Osteoblast (primary cell): ENCODE results near the gene MARCHF2. TPM values are rescaled to one million over a fixed set of nuclear protein-coding genes. Genes with fewer than 3 reads are reported as not detected.

Experiments
- DNase-seq: peaks from one replicate; pipeline ENCODE4 v3.0.0; 2011; ENCODE audit warnings: low spot score, mixed read lengths; ENCODE audit not compliant: insufficient read length; ENCODE audit errors: missing footprints
- H2AFZ ChIP-seq: 2 replicates; pipeline ENCODE4 v1.6.0; 2011; ENCODE audit warnings: mild to moderate bottlenecking, low read length
- H3K27ac ChIP-seq: 2 replicates; pipeline ENCODE4 v1.5.1; 2011; ENCODE audit warnings: mild to moderate bottlenecking, low read depth, low read length, moderate library complexity
- H3K27me3 ChIP-seq: 2 replicates; pipeline ENCODE4 v1.6.0; 2012; ENCODE audit warnings: mild to moderate bottlenecking, control low read depth, inconsistent platforms, low read length, moderate library complexity; ENCODE audit not compliant: insufficient read depth
- H3K36me3 ChIP-seq: 2 replicates; pipeline ENCODE4 v1.5.1; 2011; ENCODE audit warnings: mild to moderate bottlenecking, low read length, control low read depth, moderate library complexity; ENCODE audit not compliant: insufficient read depth
- H3K4me1 ChIP-seq: 2 replicates; pipeline ENCODE4 v1.5.1; 2011; ENCODE audit warnings: mild to moderate bottlenecking, low read length, control low read depth, moderate library complexity; ENCODE audit not compliant: insufficient read depth
- H3K4me2 ChIP-seq: 2 replicates; pipeline ENCODE4 v1.6.0; 2011; ENCODE audit warnings: mild to moderate bottlenecking, low read length; ENCODE audit not compliant: insufficient read depth
- H3K4me3 ChIP-seq: fragments of 200-600 bp; sonication (generic); 3 replicates; pipeline ENCODE4 v1.5.1; 2012; ENCODE audit warnings: mild to moderate bottlenecking, low read length, inconsistent platforms; ENCODE audit not compliant: insufficient read depth
- H3K79me2 ChIP-seq: 2 replicates; pipeline ENCODE4 v1.6.0; 2012; ENCODE audit warnings: mild to moderate bottlenecking, low read length, control low read depth, inconsistent platforms; ENCODE audit not compliant: insufficient read depth
- H3K9me3 ChIP-seq: 2 replicates; pipeline ENCODE4 v1.5.1; 2011; ENCODE audit warnings: low read depth, low read length, control low read depth
- H4K20me1 ChIP-seq: 2 replicates; pipeline ENCODE4 v1.6.0; 2012; ENCODE audit warnings: mild to moderate bottlenecking, low read length, control low read depth; ENCODE audit not compliant: insufficient read depth
- CTCF ChIP-seq: IDR thresholded peaks from 2 replicates; pipeline ENCODE4 v1.5.1; 2011; ENCODE audit warnings: mild to moderate bottlenecking, low read depth, low read length, moderate library complexity; ENCODE audit errors: extremely low read depth
- total RNA-seq: library from RNA; depleted of rRNA; stranded (reverse); fragments of >200 nt; gene quantifications from 2 replicates; pipeline ENCODE4 v1.2.3, GENCODE V29; 2012

The MARCHF2 gene
- total RNA-seq, 1 donor, result 69.8 TPM

DNA sequence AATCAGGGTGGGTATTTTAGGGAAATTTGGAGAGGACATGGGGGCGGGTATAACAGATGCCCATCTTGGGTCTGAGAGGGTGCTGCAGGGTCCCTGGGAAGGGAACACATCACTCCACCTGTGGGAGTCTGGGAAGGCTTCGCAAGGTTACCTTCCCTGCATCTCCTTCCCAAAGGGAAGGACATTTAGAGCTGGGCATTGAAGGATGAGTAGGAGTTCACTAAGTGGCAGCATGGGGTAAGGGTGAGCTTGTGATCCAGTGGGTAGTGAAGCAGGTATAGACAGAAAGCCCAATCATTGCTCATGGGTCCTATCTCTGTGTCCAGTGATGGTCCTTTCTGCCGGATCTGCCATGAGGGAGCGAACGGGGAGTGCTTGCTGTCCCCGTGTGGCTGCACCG lies 13.2 kb downstream of the MARCHF2 start:
- no peak for TF ChIP-seq CTCF
- Histone ChIP-seq H3K4me2 (no peak overlapping the region), H2AFZ (no peak overlapping the region), H3K36me3 (no peaks in the 10 kb centered on the region), H3K27ac (no peak overlapping the region), H3K9me3 (no peaks in the 10 kb centered on the region), H3K27me3 (no peaks in the 10 kb centered on the region), H3K4me3 (no peak overlapping the region), H4K20me1 (no peaks in the 10 kb centered on the region), H3K79me2 (no peaks in the 10 kb centered on the region), H3K4me1 (peaks cover 13% of the 10 kb centered on the region)
- DNase-seq, result peak; percentile 8

- Histone ChIP-seq H3K4me1 (peaks cover 2% of the 10 kb centered on the region), H3K4me2 (no peak overlapping the region), H3K79me2 (no peaks in the 10 kb centered on the region), H3K27me3 (no peaks in the 10 kb centered on the region), H3K4me3 (no peak overlapping the region), H4K20me1 (no peaks in the 10 kb centered on the region), H3K27ac (no peak overlapping the region), H3K36me3 (no peaks in the 10 kb centered on the region), H3K9me3 (no peaks in the 10 kb centered on the region), H2AFZ (no peak overlapping the region)
- no peak for DNase-seq
- no peak for TF ChIP-seq CTCF
Observed at GRCh38 chr19:8429044-8429443, 15.9 kb downstream of the MARCHF2 start.

- Histone ChIP-seq H3K36me3 (no peaks in the 10 kb centered on the region), H3K4me3 (no peak overlapping the region), H3K27me3 (no peaks in the 10 kb centered on the region), H3K4me2 (no peak overlapping the region), H4K20me1 (no peaks in the 10 kb centered on the region), H3K4me1 (no peaks in the 10 kb centered on the region), H3K9me3 (no peaks in the 10 kb centered on the region), H3K79me2 (no peaks in the 10 kb centered on the region), H3K27ac (no peak overlapping the region), H2AFZ (no peak overlapping the region)
- no peak for TF ChIP-seq CTCF
- DNase-seq, result no peak
Observed at GRCh38 chr19:8429826-8430225, 16.7 kb downstream of the MARCHF2 start.

DNA sequence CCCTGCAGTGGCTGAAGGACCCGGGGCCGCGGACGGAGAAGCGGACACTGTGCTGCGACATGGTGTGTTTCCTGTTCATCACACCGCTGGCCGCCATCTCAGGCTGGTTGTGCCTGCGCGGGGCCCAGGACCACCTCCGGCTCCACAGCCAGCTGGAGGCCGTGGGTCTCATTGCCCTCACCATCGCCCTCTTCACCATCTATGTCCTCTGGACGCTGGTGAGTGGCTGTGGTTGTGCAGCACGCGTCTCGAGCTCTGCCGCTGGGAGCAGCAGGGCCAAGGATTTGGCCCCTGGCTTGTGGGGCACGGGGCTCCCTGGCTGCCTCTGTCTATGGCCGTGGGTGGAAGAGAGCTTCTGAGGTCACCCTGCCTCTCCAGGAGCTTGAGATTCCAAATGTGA lies 17.5 kb downstream of the MARCHF2 start:
- no peak overlapping the region for H3K4me2 ChIP-seq
- no peak for DNase-seq
- H3K27ac ChIP-seq, result no peak overlapping the region
- no peaks in the 10 kb centered on the region for H3K9me3 ChIP-seq
- H3K4me3 ChIP-seq, result no peak overlapping the region
- no peaks in the 10 kb centered on the region for H4K20me1 ChIP-seq
- no peak overlapping the region for H2AFZ ChIP-seq
- no peaks in the 10 kb centered on the region for H3K36me3 ChIP-seq
- H3K79me2 ChIP-seq, result no peaks in the 10 kb centered on the region
- TF ChIP-seq CTCF, result no peak
- no peaks in the 10 kb centered on the region for H3K27me3 ChIP-seq
- H3K4me1 ChIP-seq, result no peaks in the 10 kb centered on the region
